ENCODE data around the gene RNF168.
"Not testable (repeated sequence)": the region's sequence is repeated elsewhere in the genome, so short reads cannot be mapped to it uniquely, and the experiment has no call there.

Gene RNF168

DNA sequence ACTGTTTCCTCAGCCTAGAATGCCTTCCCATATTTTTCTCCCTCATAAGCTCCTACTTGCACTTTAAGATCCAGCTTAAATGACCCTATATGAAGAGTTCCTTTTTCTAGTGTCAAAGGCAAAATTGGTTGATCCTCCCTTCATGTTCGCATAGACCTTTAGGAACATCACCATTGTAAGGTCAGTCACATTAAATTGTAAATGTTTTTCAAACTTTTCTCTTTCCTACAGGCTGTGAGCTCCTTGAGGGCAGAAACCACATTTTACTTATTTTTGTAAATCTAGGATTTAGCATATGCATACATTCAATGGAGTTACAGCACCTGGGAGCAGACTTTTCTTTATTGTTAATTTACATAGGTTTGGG lies 10.8 kb upstream of the RNF168 start:
- DNase-seq = no peak

DNA sequence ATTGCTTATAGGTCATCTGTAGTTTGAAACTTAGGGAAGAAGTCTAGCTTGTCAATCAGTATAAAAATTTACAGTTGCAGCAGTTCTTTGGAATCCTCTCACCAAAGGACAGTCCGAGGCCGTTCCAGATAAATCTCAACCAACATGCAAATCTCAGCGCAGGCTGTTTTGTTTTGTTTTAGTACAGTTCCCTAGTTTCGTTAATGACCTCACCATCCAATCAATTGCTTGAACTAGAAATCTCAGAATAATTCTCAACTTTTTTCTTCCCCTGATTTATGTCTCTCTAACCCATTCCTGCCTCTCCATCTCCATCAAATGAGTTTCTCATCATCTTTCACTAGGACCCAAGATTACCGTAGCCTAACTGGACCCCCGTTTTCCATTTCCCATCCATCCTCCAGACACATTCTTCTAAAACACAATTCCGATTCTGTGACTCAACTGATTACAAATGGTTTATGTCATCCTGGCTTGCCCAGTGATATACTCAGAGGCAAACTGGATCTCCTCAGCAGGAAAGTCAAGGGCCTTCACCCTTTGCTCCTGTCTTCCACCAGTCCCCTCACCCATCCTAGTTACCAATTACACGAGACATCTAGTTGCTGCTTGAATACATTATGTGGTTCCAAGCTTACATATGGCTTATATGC lies 10.3 kb upstream of the RNF168 start:
- no peak for DNase-seq

DNA sequence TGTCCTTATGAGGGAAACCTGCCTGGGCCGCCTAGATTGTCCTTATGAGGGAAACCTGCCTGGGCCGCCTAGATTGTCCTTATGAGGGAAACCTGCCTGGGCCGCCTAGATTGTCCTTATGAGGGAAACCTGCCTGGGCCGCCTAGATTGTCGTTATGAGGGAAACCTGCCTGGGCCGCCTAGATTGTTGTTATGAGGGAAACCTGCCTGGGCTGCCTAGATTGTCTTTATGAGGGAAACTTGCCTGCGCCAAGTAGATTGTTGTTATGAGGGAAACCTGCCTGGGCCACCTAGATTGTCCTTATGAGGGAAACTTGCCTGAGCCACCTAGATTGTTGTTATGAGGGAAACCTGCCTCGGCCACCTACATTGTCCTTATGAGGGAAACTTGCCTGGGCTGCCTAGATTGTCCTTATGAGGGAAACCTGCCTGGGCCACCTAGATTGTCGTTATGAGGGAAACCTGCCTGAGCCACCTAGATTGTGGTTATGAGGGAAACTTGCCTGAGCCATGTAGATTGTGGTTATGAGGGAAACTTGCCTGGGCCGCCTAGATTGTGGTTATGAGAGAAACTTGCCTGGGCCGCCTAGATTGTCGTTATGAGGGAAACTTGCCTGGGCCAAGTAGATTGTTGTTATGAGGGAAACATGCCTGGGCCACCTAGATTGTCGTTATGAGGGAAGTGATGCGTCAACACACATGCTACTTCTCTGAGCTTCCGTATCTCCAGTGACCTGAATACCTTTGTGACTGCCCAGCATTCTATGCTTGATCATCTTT lies 8.3 kb upstream of the RNF168 start:
- DNase-seq = not testable (repeated sequence)

DNA sequence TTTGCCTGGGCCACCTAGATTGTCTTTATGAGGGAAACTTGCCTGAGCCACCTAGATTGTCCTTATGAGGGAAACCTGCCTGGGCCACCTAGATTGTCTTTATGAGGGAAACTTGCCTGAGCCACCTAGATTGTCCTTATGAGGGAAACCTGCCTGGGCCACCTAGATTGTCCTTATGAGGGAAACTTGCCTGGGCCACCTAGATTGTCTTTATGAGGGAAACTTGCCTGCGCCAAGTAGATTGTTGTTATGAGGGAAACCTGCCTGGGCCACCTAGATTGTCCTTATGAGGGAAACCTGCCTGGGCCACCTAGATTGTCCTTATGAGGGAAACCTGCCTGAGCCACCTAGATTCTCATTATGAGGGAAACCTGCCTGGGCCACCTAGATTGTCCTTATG lies 7.5 kb upstream of the RNF168 start:
- not testable (repeated sequence) for DNase-seq

DNA sequence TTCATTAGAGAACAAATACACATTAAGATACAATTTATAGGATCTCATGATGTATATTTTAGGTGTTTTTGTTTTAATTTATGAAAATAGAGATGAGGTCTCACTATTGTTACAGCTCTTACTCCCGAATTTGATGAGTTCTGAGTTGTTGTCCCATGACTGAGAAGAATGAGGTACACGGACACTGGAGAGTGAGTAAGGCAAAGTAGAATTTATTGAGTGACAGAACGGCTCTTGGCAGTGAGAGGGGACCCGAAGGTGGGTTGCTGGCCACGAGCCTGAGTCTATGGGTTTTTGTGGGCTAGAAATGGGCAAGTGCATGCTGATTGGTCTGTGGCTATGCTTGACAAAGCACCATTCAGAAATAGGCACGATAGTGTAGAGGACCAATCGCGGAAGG lies 3.1 kb upstream of the RNF168 start:
- no peak for DNase-seq

DNA sequence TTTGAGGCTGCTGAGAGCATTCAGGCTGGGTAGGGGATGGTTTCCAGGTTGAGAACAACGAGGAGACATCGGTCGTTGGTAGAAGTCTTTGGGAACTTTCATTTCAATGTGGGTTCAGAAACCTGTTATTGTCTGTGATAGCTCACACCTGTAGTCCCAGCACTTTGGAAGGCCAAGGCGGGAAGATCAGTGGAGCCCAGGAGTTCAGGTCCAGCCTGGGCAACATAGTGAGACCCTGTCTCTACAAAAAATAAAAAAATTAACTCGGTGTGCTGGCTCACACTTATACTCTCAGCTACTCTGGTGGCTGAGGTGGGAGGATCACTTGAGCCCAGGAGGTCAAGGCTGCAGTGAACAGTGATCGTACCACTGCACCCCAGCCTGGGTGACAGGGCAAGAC lies 988 bp upstream of the RNF168 start:
- no peak for DNase-seq

DNA sequence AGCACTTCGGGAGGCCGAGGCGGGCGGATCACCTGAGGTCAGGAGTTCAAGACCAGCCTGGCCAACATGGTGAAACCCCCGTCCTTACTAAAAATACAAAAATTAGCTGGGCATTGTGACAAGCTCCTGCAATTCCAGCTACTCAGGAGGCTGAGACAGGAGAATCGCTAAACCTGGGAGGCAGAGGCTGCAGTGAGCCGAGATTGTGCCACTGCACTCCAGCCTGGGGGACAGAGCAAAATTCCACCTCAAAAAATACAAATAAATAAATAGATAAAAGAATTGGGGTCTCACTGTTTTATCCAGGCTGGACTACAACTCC lies 470 bp upstream of the RNF168 start:
- not testable (repeated sequence) for DNase-seq

DNA sequence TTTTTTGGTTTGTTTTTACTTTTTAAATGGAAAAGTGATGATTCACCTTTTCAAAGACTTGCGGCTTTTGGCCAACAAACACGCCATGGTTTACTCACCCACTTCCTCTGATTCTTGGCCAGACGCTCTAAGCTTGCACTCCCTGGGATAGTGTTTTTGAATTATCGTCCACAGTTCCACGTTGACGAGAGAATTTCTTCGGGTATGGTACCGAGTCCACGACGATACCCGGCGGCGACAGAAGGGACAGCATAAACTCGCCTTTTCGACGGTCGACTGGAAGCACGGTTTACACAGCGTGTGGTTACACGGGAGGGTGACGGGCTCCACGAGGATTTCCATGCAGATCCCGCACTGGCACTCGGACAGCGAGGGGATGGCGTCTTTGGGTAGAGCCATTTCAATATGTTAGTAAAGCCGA lies 783 bp downstream of the RNF168 start:
- peak; percentile 20 to 56 for DNase-seq

DNA sequence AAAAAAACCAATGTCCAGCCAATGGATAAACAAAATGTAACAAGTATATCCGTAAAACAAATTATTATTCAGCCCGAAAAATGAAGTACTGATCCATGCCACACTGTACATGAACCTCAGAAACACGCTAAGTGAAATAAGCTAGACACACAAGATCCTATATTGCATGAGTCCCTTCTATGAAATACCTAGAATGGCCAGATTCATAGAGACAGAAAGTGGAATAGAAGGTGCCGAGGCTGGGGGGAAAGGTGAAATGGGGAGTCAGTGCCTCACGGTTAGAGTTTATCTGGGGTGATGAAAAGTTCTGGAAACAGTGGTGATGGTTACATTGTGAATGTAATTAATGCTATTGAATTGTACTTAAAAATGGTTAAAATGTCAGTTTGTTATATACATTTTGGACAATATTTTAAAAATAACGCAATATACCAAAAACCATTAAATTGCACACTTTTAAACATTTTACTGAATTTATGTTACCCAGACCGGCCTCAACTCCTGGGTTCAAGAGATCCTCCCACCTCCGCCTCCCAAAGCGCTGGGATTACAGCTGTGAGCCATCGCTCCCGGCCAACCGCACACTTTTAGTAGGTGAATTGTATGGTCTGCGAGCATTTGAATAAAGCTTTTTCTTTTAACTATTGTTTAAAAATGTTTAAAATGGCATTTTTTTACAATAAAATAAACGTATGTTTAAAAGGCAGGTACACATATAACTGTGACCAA lies 2.1 kb downstream of the RNF168 start:
- DNase-seq = peak in 1 of 2 experiments; percentile 10

DNA sequence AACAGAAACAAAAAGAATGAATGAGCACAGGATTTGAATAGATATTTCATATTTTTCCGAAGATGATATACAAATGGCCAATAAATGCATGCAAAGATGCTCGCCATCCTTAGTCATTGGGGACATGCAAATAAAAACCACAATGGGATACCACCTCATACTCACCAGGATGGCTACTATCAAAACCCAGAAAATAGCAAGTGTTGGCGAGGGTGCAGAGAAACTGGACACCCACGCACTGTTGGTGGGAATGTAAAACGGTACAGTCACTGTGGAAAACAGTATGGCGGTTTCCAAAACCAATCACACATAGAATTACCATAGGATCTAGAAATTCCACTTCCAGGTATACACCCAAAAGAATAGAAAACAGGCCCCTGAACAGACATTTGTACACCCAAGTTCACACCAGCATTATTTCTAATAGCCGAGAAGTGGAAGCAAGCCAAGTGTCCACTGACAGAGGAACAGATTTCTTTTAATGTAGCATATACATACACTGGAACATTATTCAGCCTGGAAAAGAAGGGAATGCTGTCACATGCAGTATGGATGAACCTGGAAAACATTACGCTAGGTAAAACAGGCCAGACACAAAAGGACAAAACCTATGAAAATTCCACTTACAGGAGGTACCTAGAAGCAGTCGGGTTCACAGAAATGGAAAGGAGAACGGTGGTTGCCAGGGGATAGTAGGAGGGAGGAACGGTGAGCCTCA lies 3.6 kb downstream of the RNF168 start:
- DNase-seq = peak in 1 of 2 experiments; percentile 18

DNA sequence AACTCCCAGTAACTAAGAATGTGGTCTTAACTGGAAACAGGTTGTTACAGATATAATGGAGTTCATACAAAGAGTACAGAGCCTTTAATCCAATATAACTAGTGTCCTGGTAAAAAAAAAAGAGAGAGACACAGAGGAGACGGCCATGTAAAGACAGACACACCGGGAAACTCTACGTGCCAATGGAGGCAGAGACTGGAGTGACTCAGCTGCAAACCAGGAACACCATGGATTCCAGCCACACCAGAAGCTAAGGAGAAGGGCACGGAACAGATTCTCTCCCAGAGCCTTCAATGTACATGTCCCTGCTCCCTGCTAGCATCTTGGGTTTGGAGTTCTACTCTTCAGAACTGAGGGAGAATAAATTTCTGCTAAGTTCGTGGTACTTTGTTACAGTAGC lies 4.5 kb downstream of the RNF168 start:
- no peak for DNase-seq

DNA sequence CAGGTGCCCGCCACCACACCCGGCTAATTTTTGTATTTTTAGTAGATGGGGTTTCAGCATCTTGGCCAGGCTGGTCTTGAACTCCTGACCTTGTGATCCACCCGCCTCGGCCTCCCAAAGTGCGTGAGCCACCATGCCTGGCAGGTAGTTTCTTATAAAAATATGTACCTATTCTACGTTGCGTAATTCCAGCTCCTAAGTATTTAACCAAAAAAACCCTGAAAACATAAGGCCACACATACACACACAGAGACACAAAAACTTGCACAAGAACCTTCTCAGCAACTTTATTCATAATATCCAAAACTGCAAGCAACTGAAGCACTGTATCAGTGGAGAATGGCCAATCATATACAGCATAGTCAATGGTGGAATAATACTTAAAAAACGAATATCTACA lies 5.3 kb downstream of the RNF168 start:
- no peak for DNase-seq

DNA sequence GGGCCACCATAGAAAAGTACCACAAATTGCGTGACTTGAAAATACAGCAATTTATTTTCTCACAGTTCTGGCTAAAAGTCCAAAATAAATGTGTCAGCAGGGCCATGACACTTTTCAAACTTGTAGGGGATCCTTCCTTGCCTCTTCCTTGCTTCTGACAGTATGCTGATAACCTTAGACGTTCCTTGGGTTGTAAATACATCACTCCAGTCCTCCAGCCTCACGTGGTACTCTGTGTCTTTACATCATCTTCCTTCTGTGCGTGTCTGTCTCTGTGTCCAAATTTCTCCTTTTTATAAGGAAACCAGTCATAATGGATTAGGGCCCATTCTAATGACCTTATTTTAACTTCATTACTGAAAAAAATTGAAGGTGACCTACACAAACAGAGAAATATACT lies 7.4 kb downstream of the RNF168 start:
- DNase-seq = no peak

DNA sequence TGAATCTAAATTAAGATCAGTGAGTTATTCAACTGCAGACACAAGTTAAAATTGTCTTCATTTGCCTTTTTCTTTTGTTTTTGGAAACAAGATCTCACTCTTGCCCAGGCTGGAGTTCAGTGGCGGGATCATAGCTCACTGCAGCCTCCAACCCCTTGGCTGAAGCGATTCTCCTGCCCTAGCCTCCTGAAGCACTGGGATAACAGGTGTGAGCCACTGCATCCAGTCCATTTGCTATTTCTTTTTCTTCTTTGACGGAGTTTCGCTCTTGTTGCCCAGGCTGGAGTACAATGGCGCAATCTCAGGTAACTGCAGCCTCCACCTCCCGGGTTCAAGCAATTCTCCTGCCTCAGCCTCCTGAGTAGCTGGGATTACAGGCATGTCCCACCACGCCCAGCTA lies 10.3 kb downstream of the RNF168 start:
- no peak for DNase-seq

DNA sequence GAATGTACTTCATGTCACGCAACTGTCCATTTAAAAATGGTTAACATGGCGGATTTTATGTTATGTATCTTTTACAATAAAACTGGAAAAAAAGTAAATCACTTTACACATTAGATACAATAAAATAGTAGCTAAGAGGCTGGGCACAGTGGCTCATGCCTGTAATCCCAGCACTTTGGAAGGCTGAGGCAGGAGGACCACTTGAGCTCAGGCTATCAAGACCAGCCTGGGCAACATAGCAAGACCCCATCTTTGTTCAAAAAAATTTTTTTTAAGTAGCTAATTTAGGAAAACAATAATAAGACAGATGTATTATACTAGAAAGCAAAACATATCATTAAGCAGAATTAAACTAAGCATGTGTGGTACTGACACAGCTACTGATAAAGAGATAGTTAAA lies 11.5 kb downstream of the RNF168 start:
- DNase-seq = no peak

DNA sequence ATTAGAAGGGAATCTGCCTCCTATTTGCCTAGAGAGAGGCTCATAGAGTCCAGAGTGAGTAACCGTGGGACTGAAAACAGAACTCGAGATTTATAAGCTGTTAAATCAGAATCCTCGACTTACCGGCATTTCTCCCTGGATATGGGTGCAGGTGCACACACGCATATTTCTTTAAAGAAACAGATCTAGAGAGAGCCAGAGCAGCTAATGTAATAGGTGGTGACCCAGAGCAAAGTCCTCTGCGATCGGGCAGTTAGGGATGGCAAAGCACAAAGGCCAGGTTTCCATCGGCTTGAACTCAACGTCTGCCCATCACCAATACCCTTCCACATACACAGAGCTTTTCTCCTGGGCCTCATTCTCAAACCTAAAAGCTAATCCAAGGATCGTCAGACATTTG lies 13.8 kb downstream of the RNF168 start:
- no peak for DNase-seq

DNA sequence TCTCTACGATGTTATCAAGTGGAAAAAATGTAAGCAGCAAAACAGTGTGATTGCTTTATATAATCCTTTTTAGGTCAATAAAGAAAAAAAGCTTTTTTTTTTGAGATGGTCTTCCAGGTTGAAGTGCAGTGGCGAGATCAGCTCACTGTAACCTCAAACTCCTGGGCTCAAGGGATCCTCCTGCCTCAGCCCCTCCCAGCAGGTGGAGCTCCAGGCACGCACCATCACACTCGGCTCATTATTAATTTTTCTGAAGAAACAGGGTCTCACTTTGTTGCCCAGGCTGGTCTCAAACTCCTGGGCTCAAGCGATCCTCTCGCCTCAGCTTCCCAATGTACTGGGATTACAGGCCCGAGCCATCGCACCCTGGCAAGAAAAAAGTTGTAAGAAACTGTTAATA lies 17.3 kb downstream of the RNF168 start:
- DNase-seq = peak; percentile 24 to 25

DNA sequence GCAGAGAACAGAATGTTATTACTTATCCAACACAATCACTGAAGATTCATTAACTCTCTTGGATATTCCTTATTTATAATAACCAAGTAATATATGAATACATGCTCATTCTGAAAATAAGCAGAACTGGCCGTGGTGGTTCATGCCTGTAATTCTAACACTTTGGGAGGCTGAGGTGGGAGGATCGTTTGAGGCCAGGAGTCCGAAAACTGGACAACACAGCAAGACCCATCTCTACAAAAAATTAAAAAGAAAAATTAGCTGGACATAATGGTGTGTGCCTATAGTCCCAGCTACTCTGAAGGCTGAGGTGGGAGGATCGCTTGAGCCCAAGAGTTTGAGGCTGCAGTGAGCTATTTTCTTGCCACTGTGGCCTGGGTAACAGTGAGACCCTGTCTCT lies 25.9 kb downstream of the RNF168 start:
- no peak for DNase-seq

DNA sequence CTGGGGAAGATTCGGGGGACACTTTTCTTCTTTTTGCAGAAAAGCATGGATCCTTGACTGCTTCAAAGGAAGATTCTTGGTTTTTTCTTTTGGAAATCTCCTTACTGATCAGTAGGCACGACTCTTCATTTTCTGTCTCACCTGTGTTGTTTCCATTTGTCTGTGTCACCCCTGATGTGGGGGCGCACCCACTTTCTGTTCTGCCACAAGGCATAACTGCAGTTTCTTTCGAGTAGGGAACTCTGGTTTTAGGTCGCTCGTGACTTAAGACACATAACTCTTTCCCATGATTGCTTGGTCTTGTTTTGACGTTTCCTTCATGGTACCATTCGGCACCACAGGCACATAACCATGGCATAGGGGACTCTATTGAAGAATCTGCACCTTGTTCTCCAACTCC lies 31.3 kb downstream of the RNF168 start:
- DNase-seq = no peak

DNA sequence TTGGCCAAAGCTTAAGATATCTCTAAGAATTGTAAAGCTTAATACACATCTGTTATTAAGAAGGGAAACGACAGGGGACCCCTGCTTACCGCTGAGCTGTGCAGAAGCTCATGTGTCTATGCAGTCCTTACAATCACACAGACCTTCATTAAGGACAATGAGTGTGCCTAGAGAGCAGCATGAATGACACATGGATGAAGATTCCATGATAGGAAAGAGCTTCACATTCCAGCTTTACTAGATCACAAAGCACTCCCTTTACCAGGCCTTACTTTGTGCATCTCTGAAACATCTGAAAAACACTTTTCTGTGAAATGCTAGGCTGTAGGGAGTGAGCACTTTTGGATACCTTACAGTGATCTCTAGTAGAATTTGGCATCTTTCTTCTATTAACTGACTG lies 32.0 kb downstream of the RNF168 start:
- no peak for DNase-seq

DNA sequence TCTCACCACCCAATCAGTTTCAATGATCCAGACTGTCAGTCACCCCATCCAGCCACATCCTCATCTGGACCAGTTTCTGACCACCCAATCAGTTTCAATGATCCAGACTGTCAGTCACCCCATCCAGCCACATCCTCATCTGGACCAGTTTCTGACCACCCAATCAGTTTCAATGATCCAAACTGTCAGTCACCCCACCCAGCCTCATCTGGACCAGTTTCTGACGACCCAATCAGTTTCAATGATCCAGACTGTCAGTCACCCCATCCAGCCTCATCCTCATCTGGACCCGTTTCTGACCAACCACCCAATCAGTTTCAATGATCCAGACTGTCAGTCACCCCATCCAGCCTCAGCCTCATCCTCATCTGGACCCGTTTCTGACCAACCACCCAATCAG lies 33.4 kb downstream of the RNF168 start:
- DNase-seq = not testable (repeated sequence)

DNA sequence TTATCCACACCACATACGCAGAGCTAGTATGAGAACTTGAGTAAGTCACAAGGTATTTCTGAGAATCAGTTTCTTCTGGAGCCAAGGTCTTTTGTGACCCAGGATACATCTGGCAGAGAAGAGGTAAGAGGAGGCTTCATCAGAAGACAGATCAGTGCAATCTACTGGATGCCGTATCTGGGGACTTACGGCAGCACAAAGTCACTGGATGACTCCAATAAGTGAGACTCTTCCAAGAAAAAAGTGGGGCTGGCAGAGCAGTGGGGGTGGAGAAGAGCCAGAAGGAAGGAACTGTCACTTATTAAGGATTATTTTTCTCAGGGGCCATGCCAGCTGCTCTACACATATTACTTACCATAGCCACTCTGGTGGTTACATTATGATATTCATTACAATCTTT lies 39.8 kb downstream of the RNF168 start:
- DNase-seq = no peak

DNA sequence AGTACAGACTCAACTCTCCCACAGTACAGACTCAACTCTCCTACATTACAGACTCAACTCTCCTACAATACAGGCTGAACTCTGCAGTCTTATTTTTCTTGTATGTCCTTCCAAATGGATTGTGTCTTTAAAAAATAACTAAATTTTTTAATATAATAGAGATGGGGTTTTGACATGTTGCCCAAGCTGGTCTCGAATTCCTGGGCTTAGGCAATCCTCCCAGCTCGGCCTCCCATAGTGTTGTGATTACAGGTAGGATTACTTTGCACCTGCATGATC lies 40.2 kb downstream of the RNF168 start:
- no peak for DNase-seq
